ENCODE results near the gene RHOF. TPM values are rescaled to one million over a fixed set of nuclear protein-coding genes. Genes with fewer than 3 reads are reported as not detected.

RHOF gene
- total and polyA plus RNA-seq, 2 of the 13 experiments (the other 11 are each of a cell fraction or from before 2014, with no cell fraction given), result 14.6 to 32.2 TPM

DNA sequence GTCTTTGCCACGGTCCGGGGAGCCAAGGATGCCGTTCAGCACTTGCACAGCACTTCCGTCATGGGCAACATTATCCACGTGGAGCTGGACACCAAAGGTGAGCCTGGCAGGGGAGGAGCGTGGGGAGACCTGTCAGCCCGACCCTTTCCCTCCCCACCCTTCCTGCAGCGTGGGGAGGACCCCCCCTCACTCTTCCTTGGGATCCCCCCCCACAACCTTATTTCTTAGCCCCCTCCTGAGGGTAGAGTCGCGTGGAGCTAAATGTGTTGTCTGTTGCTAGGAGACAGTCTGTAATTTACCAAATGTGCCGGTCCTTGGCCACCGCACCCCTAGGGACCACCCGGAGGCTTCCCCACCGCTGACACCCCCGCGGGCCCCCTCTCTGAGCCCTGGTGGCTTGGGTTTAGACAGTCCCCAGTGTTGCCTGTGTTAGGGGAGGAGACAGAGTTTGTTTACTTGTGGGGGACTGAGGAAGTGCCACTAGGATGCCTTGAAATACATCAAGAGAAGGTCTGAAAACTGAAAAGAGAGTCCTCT, 12.6 kb upstream of the RHOF start:
- FAIRE-seq (no peak), ATAC-seq (no peak), DNase-seq (ENCODE audit: low spot score) (no peak)
- Histone ChIP-seq H3K79me2 (ENCODE audit: insufficient read depth, low read length) (peaks cover 44% of the 10 kb centered on the region), H3K4me2 (ENCODE audit: low read depth, low read length) (peak overlapping the region; percentile 100), H3K36me3 (replicated peaks in 1 of 2; ENCODE audit: control insufficient read depth in 1 of 2, insufficient read depth in 2 of 2, low read length in 2 of 2) (peaks cover 12 to 16% of the 10 kb centered on the region in 2 experiments; a peak in 3 of 5 replicates), H3K9me3 (ENCODE audit: low read length) (no peaks in the 10 kb centered on the region), H3K27me3 (ENCODE audit: control insufficient read depth in 1 of 2, insufficient read depth in 2 of 2, low read length in 2 of 2) (no peaks in the 10 kb centered on the region; a peak in 1 of 5 replicates), H3K9ac (ENCODE audit: insufficient read depth, low read depth, low read length) (peak overlapping the region; percentile 98), H3K4me1 (ENCODE audit: insufficient read depth, low read length) (peaks cover 31% of the 10 kb centered on the region), H4K20me1 (ENCODE audit: insufficient read depth, low read length) (0 out of 2 replicates have a peak, but pooled peaks cover 5% of the 10 kb centered on the region), H2AFZ (ENCODE audit: low read length) (no peak overlapping the region), H3K4me3 (replicated peaks in 1 of 3; ENCODE audit: insufficient read depth in 1 of 3, low read depth in 2 of 3, low read length in 3 of 3) (peak overlapping the region; percentile 71 to 88 (median 79)), H3K27ac (ENCODE audit: extremely low read length, insufficient read depth, low read length) (peak overlapping the region; percentile 40)
- intact Hi-C loops (cut with micrococcal nuclease; ENCODE audit: unreplicated experiment), result no loop called here
- 34% methylated on average over 13 of the region's 16 CpGs for WGBS (ENCODE audit: low lambda C conversion rate)
- BruUV-seq (replicated peaks), result no TSS peak
- ChIA-PET CTCF (ENCODE audit: low intra/inter-chr PET ratio, low total read pairs) (no interaction called here), POLR2A (interaction anchor here (0.8 to 14.5 kb wide), 2 partner anchors 9 to 82 kb away, joined by 4 to 393 read pairs; partner anchors contain the start of genes PSMD9, RHOF and SETD1B)
- in situ Hi-C loops (cut with HindIII; ENCODE audit: extremely low pct_ligation_motif_present, low pct_unique_long_range_greater_than_20kb), result no loop called here
- peak; percentile 66 for TF ChIP-seq SAP130 (CRISPR knock-in tag; IDR thresholded peaks at IDR 0.05; ENCODE audit: low read depth)
- peak; percentile 12 for TF ChIP-seq ZNF781 (CRISPR knock-in tag; IDR thresholded peaks at IDR 0.05; ENCODE audit: borderline replicate concordance, not compliant biosample characterization)
- no peak for TF ChIP-seq SOX6 (IDR thresholded peaks at IDR 0.05)
- TF ChIP-seq SOX6 (CRISPR knock-in tag; IDR thresholded peaks at IDR 0.05), result 0 out of 2 replicates have a peak, but pooled peaks have one; percentile 1
- TF ChIP-seq HDAC1 (CRISPR knock-in tag; IDR thresholded peaks at IDR 0.05), result 0 out of 2 replicates have a peak, but pooled peaks have one; percentile 4
- TF ChIP-seq MAX (IDR thresholded peaks at IDR 0.05), result peak; percentile 66
- TF ChIP-seq, protein P1, sequence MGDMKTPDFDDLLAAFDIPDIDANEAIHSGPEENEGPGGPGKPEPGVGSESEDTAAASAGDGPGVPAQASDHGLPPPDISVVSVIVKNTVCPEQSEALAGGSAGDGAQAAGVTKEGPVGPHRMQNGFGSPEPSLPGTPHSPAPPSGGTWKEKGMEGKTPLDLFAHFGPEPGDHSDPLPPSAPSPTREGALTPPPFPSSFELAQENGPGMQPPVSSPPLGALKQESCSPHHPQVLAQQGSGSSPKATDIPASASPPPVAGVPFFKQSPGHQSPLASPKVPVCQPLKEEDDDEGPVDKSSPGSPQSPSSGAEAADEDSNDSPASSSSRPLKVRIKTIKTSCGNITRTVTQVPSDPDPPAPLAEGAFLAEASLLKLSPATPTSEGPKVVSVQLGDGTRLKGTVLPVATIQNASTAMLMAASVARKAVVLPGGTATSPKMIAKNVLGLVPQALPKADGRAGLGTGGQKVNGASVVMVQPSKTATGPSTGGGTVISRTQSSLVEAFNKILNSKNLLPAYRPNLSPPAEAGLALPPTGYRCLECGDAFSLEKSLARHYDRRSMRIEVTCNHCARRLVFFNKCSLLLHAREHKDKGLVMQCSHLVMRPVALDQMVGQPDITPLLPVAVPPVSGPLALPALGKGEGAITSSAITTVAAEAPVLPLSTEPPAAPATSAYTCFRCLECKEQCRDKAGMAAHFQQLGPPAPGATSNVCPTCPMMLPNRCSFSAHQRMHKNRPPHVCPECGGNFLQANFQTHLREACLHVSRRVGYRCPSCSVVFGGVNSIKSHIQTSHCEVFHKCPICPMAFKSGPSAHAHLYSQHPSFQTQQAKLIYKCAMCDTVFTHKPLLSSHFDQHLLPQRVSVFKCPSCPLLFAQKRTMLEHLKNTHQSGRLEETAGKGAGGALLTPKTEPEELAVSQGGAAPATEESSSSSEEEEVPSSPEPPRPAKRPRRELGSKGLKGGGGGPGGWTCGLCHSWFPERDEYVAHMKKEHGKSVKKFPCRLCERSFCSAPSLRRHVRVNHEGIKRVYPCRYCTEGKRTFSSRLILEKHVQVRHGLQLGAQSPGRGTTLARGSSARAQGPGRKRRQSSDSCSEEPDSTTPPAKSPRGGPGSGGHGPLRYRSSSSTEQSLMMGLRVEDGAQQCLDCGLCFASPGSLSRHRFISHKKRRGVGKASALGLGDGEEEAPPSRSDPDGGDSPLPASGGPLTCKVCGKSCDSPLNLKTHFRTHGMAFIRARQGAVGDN (CRISPR knock-in tag; IDR thresholded peaks at IDR 0.05), result peak; percentile 59
- peak; percentile 43; the same call in 1 of the 2 replicates for TF ChIP-seq RFX3 (CRISPR knock-in tag; IDR thresholded peaks at IDR 0.05)
- TF ChIP-seq KLF16 (CRISPR knock-in tag; IDR thresholded peaks at IDR 0.05), result no peak
- TF ChIP-seq, protein P2, sequence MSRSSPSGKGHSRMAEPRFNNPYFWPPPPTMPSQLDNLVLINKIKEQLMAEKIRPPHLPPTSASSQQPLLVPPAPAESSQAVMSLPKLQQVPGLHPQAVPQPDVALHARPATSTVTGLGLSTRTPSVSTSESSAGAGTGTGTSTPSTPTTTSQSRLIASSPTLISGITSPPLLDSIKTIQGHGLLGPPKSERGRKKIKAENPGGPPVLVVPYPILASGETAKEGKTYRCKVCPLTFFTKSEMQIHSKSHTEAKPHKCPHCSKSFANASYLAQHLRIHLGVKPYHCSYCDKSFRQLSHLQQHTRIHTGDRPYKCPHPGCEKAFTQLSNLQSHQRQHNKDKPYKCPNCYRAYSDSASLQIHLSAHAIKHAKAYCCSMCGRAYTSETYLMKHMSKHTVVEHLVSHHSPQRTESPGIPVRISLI (CRISPR knock-in tag; IDR thresholded peaks at IDR 0.05; ENCODE audit: borderline replicate concordance), result peak; percentile 3; the same call in 1 of the 2 replicates
- TF ChIP-seq TGIF2 (CRISPR knock-in tag; IDR thresholded peaks at IDR 0.05), result 0 out of 2 replicates have a peak, but pooled peaks have one; percentile 39
- TF ChIP-seq, protein P3, sequence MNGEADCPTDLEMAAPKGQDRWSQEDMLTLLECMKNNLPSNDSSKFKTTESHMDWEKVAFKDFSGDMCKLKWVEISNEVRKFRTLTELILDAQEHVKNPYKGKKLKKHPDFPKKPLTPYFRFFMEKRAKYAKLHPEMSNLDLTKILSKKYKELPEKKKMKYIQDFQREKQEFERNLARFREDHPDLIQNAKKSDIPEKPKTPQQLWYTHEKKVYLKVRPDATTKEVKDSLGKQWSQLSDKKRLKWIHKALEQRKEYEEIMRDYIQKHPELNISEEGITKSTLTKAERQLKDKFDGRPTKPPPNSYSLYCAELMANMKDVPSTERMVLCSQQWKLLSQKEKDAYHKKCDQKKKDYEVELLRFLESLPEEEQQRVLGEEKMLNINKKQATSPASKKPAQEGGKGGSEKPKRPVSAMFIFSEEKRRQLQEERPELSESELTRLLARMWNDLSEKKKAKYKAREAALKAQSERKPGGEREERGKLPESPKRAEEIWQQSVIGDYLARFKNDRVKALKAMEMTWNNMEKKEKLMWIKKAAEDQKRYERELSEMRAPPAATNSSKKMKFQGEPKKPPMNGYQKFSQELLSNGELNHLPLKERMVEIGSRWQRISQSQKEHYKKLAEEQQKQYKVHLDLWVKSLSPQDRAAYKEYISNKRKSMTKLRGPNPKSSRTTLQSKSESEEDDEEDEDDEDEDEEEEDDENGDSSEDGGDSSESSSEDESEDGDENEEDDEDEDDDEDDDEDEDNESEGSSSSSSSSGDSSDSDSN (CRISPR knock-in tag; IDR thresholded peaks at IDR 0.05), result 0 out of 2 replicates have a peak, but pooled peaks have one; percentile 10
- TF ChIP-seq MXI1 (IDR thresholded peaks at IDR 0.05; ENCODE audit: borderline replicate concordance, low read depth, low read length), result peak; percentile 61; the same call in 1 of the 3 replicates
- TF ChIP-seq TBX2 (CRISPR knock-in tag; IDR thresholded peaks at IDR 0.05; ENCODE audit: borderline replicate concordance), result peak; percentile 31; the same call in 1 of the 2 replicates

Measured in HepG2 (cell line).